ENCODE data around the gene SYTL3. TPM values are rescaled to one million over a fixed set of nuclear protein-coding genes. Genes with fewer than 3 reads are reported as not detected.

SYTL3 gene
- total and polyA plus RNA-seq, 2 donors (not counting 1 experiment from before 2014, with no cell fraction given), result 1.1 to 5.4 TPM

DNA sequence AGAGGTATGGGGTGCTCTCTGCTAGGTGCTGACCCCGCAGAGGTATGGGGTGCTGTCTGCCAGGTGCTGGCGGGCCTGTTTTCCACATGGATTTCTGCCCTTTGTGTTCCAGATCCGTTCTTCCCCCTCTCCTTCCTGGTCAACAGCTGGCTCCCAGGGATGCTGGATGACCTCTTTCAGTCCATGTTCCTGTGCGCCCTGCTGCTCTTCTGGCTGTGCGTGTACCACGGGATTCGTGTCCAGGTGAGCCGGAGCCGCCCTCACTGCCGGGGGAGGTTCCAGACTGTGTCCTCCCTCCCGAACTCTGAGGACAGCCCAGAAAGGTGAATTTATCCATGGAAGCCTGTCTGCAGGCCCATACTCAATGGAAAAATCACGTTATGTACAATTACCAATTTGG, 41.6 kb upstream of the SYTL3 start:
- H3K4me2 ChIP-seq (replicated peaks; ENCODE audit: low read depth, low read length, poor library complexity, severe bottlenecking), result no peak overlapping the region
- intact Hi-C loops (cut with micrococcal nuclease), result no loop called here
- no peak overlapping the region for H3K9ac ChIP-seq (ENCODE audit: low read length)
- no peaks in the 10 kb centered on the region for H3K27me3 ChIP-seq (replicated peaks in 1 of 4; ENCODE audit: control extremely low read depth in 1 of 4, control insufficient read depth in 3 of 4, insufficient read depth in 4 of 4, low read length in 3 of 4)
- no peak overlapping the region for H3K4me3 ChIP-seq (ENCODE audit: control extremely low read depth in 1 of 5, extremely low read depth in 1 of 5, insufficient read depth in 1 of 5, low read depth in 2 of 5, low read length in 4 of 5)
- Mint-ChIP-seq H3K4me3 (no peak overlapping the region), H3K9me3 (ENCODE audit: insufficient read depth) (no peaks in the 10 kb centered on the region), H3K27me3 (no peaks in the 10 kb centered on the region), H3K27ac (no peak overlapping the region), H3K4me1 (no peaks in the 10 kb centered on the region)
- DNase-seq (no peak), ATAC-seq (ENCODE audit: low read depth) (no peak)
- no peak overlapping the region for H2AFZ ChIP-seq (ENCODE audit: insufficient read depth, low read depth, low read length, poor library complexity, severe bottlenecking)
- peaks cover 0 to 5% (median 0%) of the 10 kb centered on the region in 3 donors for H3K9me3 ChIP-seq (ENCODE audit: control extremely low read depth in 1 of 3, control insufficient read depth in 2 of 3, insufficient read depth in 1 of 3, low read length in 2 of 3)
- ChIA-PET CTCF (interaction anchor here (5.6 to 6.7 kb wide), 2 partner anchors 390 to 395 kb away, joined by 85 to 86 read pairs; no protein-coding TSS in a partner anchor), POLR2A (no interaction called here)
- TF ChIP-seq EZH2 (IDR thresholded peaks at IDR 0.05; ENCODE audit: borderline replicate concordance, insufficient read depth, low read depth, low read length, poor library complexity, severe bottlenecking), result no peak
- TF ChIP-seq, protein P1, sequence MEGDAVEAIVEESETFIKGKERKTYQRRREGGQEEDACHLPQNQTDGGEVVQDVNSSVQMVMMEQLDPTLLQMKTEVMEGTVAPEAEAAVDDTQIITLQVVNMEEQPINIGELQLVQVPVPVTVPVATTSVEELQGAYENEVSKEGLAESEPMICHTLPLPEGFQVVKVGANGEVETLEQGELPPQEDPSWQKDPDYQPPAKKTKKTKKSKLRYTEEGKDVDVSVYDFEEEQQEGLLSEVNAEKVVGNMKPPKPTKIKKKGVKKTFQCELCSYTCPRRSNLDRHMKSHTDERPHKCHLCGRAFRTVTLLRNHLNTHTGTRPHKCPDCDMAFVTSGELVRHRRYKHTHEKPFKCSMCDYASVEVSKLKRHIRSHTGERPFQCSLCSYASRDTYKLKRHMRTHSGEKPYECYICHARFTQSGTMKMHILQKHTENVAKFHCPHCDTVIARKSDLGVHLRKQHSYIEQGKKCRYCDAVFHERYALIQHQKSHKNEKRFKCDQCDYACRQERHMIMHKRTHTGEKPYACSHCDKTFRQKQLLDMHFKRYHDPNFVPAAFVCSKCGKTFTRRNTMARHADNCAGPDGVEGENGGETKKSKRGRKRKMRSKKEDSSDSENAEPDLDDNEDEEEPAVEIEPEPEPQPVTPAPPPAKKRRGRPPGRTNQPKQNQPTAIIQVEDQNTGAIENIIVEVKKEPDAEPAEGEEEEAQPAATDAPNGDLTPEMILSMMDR (IDR thresholded peaks at IDR 0.05), result no peak
- peaks cover 5% of the 10 kb centered on the region for H4K20me1 ChIP-seq (ENCODE audit: control insufficient read depth, insufficient read depth, low read length, poor library complexity, severe bottlenecking)
- H3K79me2 ChIP-seq (ENCODE audit: control insufficient read depth, insufficient read depth, low read length), result no peaks in the 10 kb centered on the region
- peaks cover 0 to 49% of the 10 kb centered on the region in 2 experiments for H3K36me3 ChIP-seq (replicated peaks in 1 of 2; ENCODE audit: control extremely low read depth in 1 of 2, control insufficient read depth in 1 of 2, extremely low read depth in 1 of 2, insufficient read depth in 2 of 2, low read length in 1 of 2)
- H3K27ac ChIP-seq (ENCODE audit: low read length in 2 of 2), result no peak overlapping the region
- 98% methylated on average over 10 of the region's 12 CpGs for WGBS (ENCODE audit: insufficient coverage)
- no peaks in the 10 kb centered on the region for H3K4me1 ChIP-seq (ENCODE audit: control insufficient read depth in 2 of 2, insufficient read depth in 2 of 2, low read length in 2 of 2)

- no peak for TF ChIP-seq EZH2 (IDR thresholded peaks at IDR 0.05; ENCODE audit: borderline replicate concordance, insufficient read depth, low read depth, low read length, poor library complexity, severe bottlenecking)
- TF ChIP-seq, protein P1 (IDR thresholded peaks at IDR 0.05), result no peak
- Histone ChIP-seq H3K79me2 (ENCODE audit: control insufficient read depth, insufficient read depth, low read length) (no peaks in the 10 kb centered on the region), H3K9me3 (ENCODE audit: control extremely low read depth in 1 of 3, control insufficient read depth in 2 of 3, insufficient read depth in 1 of 3, low read length in 2 of 3) (peaks cover 0 to 5% (median 0%) of the 10 kb centered on the region in 3 donors), H3K4me3 (ENCODE audit: control extremely low read depth in 1 of 5, extremely low read depth in 1 of 5, insufficient read depth in 1 of 5, low read depth in 2 of 5, low read length in 4 of 5) (no peak overlapping the region), H4K20me1 (ENCODE audit: control insufficient read depth, insufficient read depth, low read length, poor library complexity, severe bottlenecking) (peaks cover 5% of the 10 kb centered on the region), H3K4me2 (replicated peaks; ENCODE audit: low read depth, low read length, poor library complexity, severe bottlenecking) (no peak overlapping the region), H3K9ac (ENCODE audit: low read length) (no peak overlapping the region), H3K27me3 (replicated peaks in 1 of 4; ENCODE audit: control extremely low read depth in 1 of 4, control insufficient read depth in 3 of 4, insufficient read depth in 4 of 4, low read length in 3 of 4) (no peaks in the 10 kb centered on the region), H3K36me3 (replicated peaks in 1 of 2; ENCODE audit: control extremely low read depth in 1 of 2, control insufficient read depth in 1 of 2, extremely low read depth in 1 of 2, insufficient read depth in 2 of 2, low read length in 1 of 2) (peaks cover 0 to 56% of the 10 kb centered on the region in 2 experiments), H3K27ac (ENCODE audit: low read length in 2 of 2) (no peak overlapping the region), H2AFZ (ENCODE audit: insufficient read depth, low read depth, low read length, poor library complexity, severe bottlenecking) (no peak overlapping the region), H3K4me1 (ENCODE audit: control insufficient read depth in 2 of 2, insufficient read depth in 2 of 2, low read length in 2 of 2) (no peaks in the 10 kb centered on the region)
- WGBS (ENCODE audit: insufficient coverage), result 99% methylated on average over 13 of the region's 13 CpGs
- no peaks in the 10 kb centered on the region for H3K9me3 Mint-ChIP-seq (ENCODE audit: insufficient read depth)
- ATAC-seq (ENCODE audit: low read depth) (no peak), DNase-seq (no peak)
- H3K4me1 Mint-ChIP-seq, result no peaks in the 10 kb centered on the region
- H3K4me3 Mint-ChIP-seq, result no peak overlapping the region
- no peak overlapping the region for H3K27ac Mint-ChIP-seq
- CTCF ChIA-PET, result interaction anchor here (0.7 to 1.9 kb wide), 2 partner anchors 306 to 389 kb away, joined by 4 to 11 read pairs; no protein-coding TSS in a partner anchor
- POLR2A ChIA-PET, result no interaction called here
- no peaks in the 10 kb centered on the region for H3K27me3 Mint-ChIP-seq
- intact Hi-C loops (cut with micrococcal nuclease), result no loop called here
Measured at GRCh38 chr6:158609455-158610155, 40.2 kb upstream of the SYTL3 start.

All from B cell (primary cell).